Measurements from ENCODE around the gene SIPA1L3. TPM values are rescaled to one million over a fixed set of nuclear protein-coding genes. Genes with fewer than 3 reads are reported as not detected.

Gene SIPA1L3
- total and polyA plus RNA-seq, 2 experiments from 2014 or later, result 13.7 to 23.3 TPM

GRCh38 chr19:37959665-37960114, 52.7 kb downstream of the SIPA1L3 start:
- Histone ChIP-seq H4K20me1 (ENCODE audit: insufficient read depth, poor library complexity, severe bottlenecking) (peaks cover 5% of the 10 kb centered on the region), H3K9me2 (replicated peaks; ENCODE audit: insufficient read depth) (no peaks in the 10 kb centered on the region), H3K4me3 (no peak overlapping the region), H3K4me2 (no peak overlapping the region), H3K4me1 (ENCODE audit: insufficient read depth) (no peaks in the 10 kb centered on the region), H3K79me2 (peaks cover 92% of the 10 kb centered on the region), H3K27me3 (no peaks in the 10 kb centered on the region), H2AFZ (no peak overlapping the region), H3K9me3 (ENCODE audit: low read depth) (no peaks in the 10 kb centered on the region), H3K27ac (no peak overlapping the region), H3K36me3 (replicated peaks; ENCODE audit: insufficient read depth, low read depth) (no peaks in the 10 kb centered on the region)
- WGBS (ENCODE audit: low lambda C conversion rate, missing lambda C conversion rate), result 100% methylated on average over 3 of the region's 3 CpGs
- no peak for DNase-seq (ENCODE audit: low spot score)
- TF ChIP-seq EZH2phosphoT487 (IDR thresholded peaks at IDR 0.05; ENCODE audit: low read depth, severe bottlenecking, unreplicated experiment), result no peak
- TF ChIP-seq EZH2 (IDR thresholded peaks at IDR 0.05; ENCODE audit: borderline replicate concordance), result no peak
- TF ChIP-seq, protein P1, sequence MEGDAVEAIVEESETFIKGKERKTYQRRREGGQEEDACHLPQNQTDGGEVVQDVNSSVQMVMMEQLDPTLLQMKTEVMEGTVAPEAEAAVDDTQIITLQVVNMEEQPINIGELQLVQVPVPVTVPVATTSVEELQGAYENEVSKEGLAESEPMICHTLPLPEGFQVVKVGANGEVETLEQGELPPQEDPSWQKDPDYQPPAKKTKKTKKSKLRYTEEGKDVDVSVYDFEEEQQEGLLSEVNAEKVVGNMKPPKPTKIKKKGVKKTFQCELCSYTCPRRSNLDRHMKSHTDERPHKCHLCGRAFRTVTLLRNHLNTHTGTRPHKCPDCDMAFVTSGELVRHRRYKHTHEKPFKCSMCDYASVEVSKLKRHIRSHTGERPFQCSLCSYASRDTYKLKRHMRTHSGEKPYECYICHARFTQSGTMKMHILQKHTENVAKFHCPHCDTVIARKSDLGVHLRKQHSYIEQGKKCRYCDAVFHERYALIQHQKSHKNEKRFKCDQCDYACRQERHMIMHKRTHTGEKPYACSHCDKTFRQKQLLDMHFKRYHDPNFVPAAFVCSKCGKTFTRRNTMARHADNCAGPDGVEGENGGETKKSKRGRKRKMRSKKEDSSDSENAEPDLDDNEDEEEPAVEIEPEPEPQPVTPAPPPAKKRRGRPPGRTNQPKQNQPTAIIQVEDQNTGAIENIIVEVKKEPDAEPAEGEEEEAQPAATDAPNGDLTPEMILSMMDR (IDR thresholded peaks at IDR 0.05; ENCODE audit: poor library complexity), result no peak

- WGBS (ENCODE audit: low lambda C conversion rate, missing lambda C conversion rate), result 99% methylated on average over 4 of the region's 4 CpGs
These were observed 54.2 kb downstream of the SIPA1L3 start for GRCh38 chr19:37961198-37961597.

GRCh38 chr19:37963190-37963936, 56.4 kb downstream of the SIPA1L3 start:
- DNase-seq (ENCODE audit: low spot score), result no peak
- Histone ChIP-seq H3K9me3 (ENCODE audit: low read depth) (no peaks in the 10 kb centered on the region), H3K27me3 (no peaks in the 10 kb centered on the region), H3K27ac (no peak overlapping the region), H3K4me2 (no peak overlapping the region), H3K4me3 (no peak overlapping the region), H4K20me1 (ENCODE audit: insufficient read depth, poor library complexity, severe bottlenecking) (no peaks in the 10 kb centered on the region), H3K4me1 (ENCODE audit: insufficient read depth) (peaks cover 8% of the 10 kb centered on the region), H3K79me2 (peaks cover 93% of the 10 kb centered on the region), H3K36me3 (replicated peaks; ENCODE audit: insufficient read depth, low read depth) (no peaks in the 10 kb centered on the region), H2AFZ (no peak overlapping the region), H3K9me2 (replicated peaks; ENCODE audit: insufficient read depth) (no peaks in the 10 kb centered on the region)
- 93% methylated on average over 4 of the region's 4 CpGs for WGBS (ENCODE audit: low lambda C conversion rate, missing lambda C conversion rate)
- TF ChIP-seq EZH2phosphoT487 (IDR thresholded peaks at IDR 0.05; ENCODE audit: low read depth, severe bottlenecking, unreplicated experiment) (no peak), EZH2 (IDR thresholded peaks at IDR 0.05; ENCODE audit: borderline replicate concordance) (no peak)
- TF ChIP-seq, protein P1 (IDR thresholded peaks at IDR 0.05; ENCODE audit: poor library complexity), result no peak

More at GRCh38 chr19:37961198-37961597, 54.2 kb downstream of the SIPA1L3 start:
- Histone ChIP-seq H2AFZ (no peak overlapping the region), H3K27ac (no peak overlapping the region), H3K4me3 (no peak overlapping the region), H3K9me3 (ENCODE audit: low read depth) (no peaks in the 10 kb centered on the region), H3K4me2 (no peak overlapping the region), H3K4me1 (ENCODE audit: insufficient read depth) (peaks cover 3% of the 10 kb centered on the region), H3K27me3 (no peaks in the 10 kb centered on the region), H3K79me2 (peaks cover 96% of the 10 kb centered on the region), H3K36me3 (replicated peaks; ENCODE audit: insufficient read depth, low read depth) (no peaks in the 10 kb centered on the region), H4K20me1 (ENCODE audit: insufficient read depth, poor library complexity, severe bottlenecking) (no peaks in the 10 kb centered on the region), H3K9me2 (replicated peaks; ENCODE audit: insufficient read depth) (no peaks in the 10 kb centered on the region)
- DNase-seq (ENCODE audit: low spot score), result no peak
- TF ChIP-seq EZH2phosphoT487 (IDR thresholded peaks at IDR 0.05; ENCODE audit: low read depth, severe bottlenecking, unreplicated experiment) (no peak), EZH2 (IDR thresholded peaks at IDR 0.05; ENCODE audit: borderline replicate concordance) (no peak)
- TF ChIP-seq, protein P1 (IDR thresholded peaks at IDR 0.05; ENCODE audit: poor library complexity), result no peak
